Peyer's patch (tissue), 4 donors: ENCODE measurements around the gene VRK3. TPM values are rescaled to one million over a fixed set of nuclear protein-coding genes. Genes with fewer than 3 reads are reported as not detected.

ENCODE experiments used
- DNase-seq, 3 donors: peaks; one replicate each; pipeline ENCODE4 v3.0.0-alpha.2; 2017 to 2019
- H3K27ac ChIP-seq, 4 donors: fragments of 200-600 bp; sonication (generic); one replicate each; pipeline ENCODE4 v1.5.1; 2016 to 2019
- H3K27me3 ChIP-seq, 2 donors: fragments of 200-600 bp; sonication (generic); one replicate each; pipeline ENCODE4 v1.5.1; 2019
- H3K36me3 ChIP-seq, 3 donors: fragments of 200-600 bp; sonication (generic); one replicate each; pipeline ENCODE4 v1.5.1; 2016 to 2019
- H3K4me1 ChIP-seq, 4 donors: fragments of 200-600 bp; sonication (generic); one replicate each; pipeline ENCODE4 v1.5.1; 2016 to 2019
- H3K4me3 ChIP-seq, 4 donors: fragments of 200-600 bp; sonication (generic); 1 replicate in 3 of 4; 2 replicates in 1 of 4; pipeline ENCODE4 v1.5.1; 2016 to 2019; ENCODE audit warnings: mild to moderate bottlenecking in 1 of 4
- H3K9me3 ChIP-seq, 4 donors: fragments of 200-600 bp; sonication (generic); one replicate each; pipeline ENCODE4 v1.5.1; 2016 to 2019; ENCODE audit warnings: mild to moderate bottlenecking in 1 of 4
- CTCF ChIP-seq, 6 experiments: fragments of 450-650 bp in 4 of 6; fragments of 200-600 bp in 2 of 6; sonication (generic) in 1 of 6; IDR thresholded peaks; one replicate each; pipeline ENCODE4 v1.5.1; 2017 to 2019; ENCODE audit warnings: antibody characterized with exemption in 6 of 6, mild to moderate bottlenecking in 3 of 6, moderate library complexity in 1 of 6
- POLR2A ChIP-seq, 2 donors: fragments of 450-650 bp; IDR thresholded peaks; one replicate each; pipeline ENCODE4 v1.5.1; 2017; ENCODE audit warnings: antibody characterized with exemption in 2 of 2, mild to moderate bottlenecking in 2 of 2, moderate library complexity in 2 of 2
- total RNA-seq, 4 donors: library from RNA; depleted of rRNA; stranded (reverse); fragments of >200 nt; gene quantifications; one replicate each; pipeline ENCODE4 v1.1.0, GENCODE V29; 2016

The VRK3 gene
- total RNA-seq, 4 donors from 2014 or later = 76.7 to 98.1 (median 83.9) TPM

GRCh38 chr19:49930483-49931011 lies 94.6 kb downstream of the VRK3 start:
- Histone ChIP-seq H3K36me3 (peaks cover 0 to 4% (median 0%) of the 10 kb centered on the region in 3 donors), H3K9me3 (no peaks in the 10 kb centered on the region), H3K27ac (peak overlapping the region in 2 of 4 donors; percentile 2 to 92), H3K4me1 (peaks cover 0 to 24% (median 5%) of the 10 kb centered on the region in 4 donors), H3K4me3 (peak overlapping the region in 1 of 4 donors; percentile 24), H3K27me3 (no peaks in the 10 kb centered on the region)
- no peak for TF ChIP-seq POLR2A (IDR thresholded peaks at IDR 0.05)
- TF ChIP-seq CTCF (IDR thresholded peaks at IDR 0.05) = no peak
- no peak for DNase-seq

GRCh38 chr19:49929611-49930482 lies 95.3 kb downstream of the VRK3 start:
- DNase-seq = peak; percentile 89 to 96 (median 94)
- Histone ChIP-seq H3K27me3 (no peaks in the 10 kb centered on the region), H3K4me1 (peaks cover 0 to 24% (median 5%) of the 10 kb centered on the region in 4 donors), H3K9me3 (no peaks in the 10 kb centered on the region), H3K27ac (peak overlapping the region; percentile 89 to 92 (median 91)), H3K36me3 (peaks cover 0 to 8% (median 0%) of the 10 kb centered on the region in 3 donors), H3K4me3 (peak overlapping the region; percentile 71 to 93 (median 90))
- TF ChIP-seq CTCF (IDR thresholded peaks at IDR 0.05) = peak in 3 of 6 experiments; percentile 30 to 37 (median 31)
- TF ChIP-seq POLR2A (IDR thresholded peaks at IDR 0.05) = peak; percentile 77 to 80

- Histone ChIP-seq H3K27me3 (no peaks in the 10 kb centered on the region), H3K36me3 (peaks cover 0 to 14% (median 0%) of the 10 kb centered on the region in 3 donors), H3K27ac (peak within 1 kb of the TSS; percentile 89 to 92 (median 91)), H3K4me3 (peak within 1 kb of the TSS; percentile 71 to 93 (median 90)), H3K4me1 (peaks cover 0 to 24% (median 5%) of the 10 kb centered on the region in 4 donors), H3K9me3 (no peaks in the 10 kb centered on the region)
- DNase-seq = peak; percentile 81 to 93 (median 91)
- TF ChIP-seq POLR2A (IDR thresholded peaks at IDR 0.05) (no peak), CTCF (IDR thresholded peaks at IDR 0.05) (no peak)
These were observed 96.0 kb downstream of the VRK3 start, which contains the start of the genes ATF5 and NUP62 for GRCh38 chr19:49929121-49929610. TSS of gene ATF5 (plus strand) at chr19:49929205. CDS start at chr19:49930851, 1,646 bp downstream. TSS of gene NUP62 (minus strand) at chr19:49929504. CDS start at chr19:49909807, 19,697 bp downstream.

- H3K27me3 ChIP-seq = no peaks in the 10 kb centered on the region
- TF ChIP-seq CTCF (IDR thresholded peaks at IDR 0.05) = no peak
- TF ChIP-seq POLR2A (IDR thresholded peaks at IDR 0.05) = no peak
- peaks cover 0 to 27% (median 0%) of the 10 kb centered on the region in 3 donors for H3K36me3 ChIP-seq
- no peaks in the 10 kb centered on the region for H3K9me3 ChIP-seq
- no peak for DNase-seq
- H3K4me1 ChIP-seq = peaks cover 0 to 28% (median 7%) of the 10 kb centered on the region in 4 donors
- peak overlapping the region in 2 of 4 donors; percentile 92 for H3K27ac ChIP-seq
- peak overlapping the region in 2 of 4 donors; percentile 6 to 93 for H3K4me3 ChIP-seq
These were observed 97.5 kb downstream of the VRK3 start for GRCh38 chr19:49927526-49928264.

GRCh38 chr19:49926515-49926914 lies 98.7 kb downstream of the VRK3 start:
- no peak overlapping the region for H3K4me3 ChIP-seq
- peaks cover 0 to 30% (median 0%) of the 10 kb centered on the region in 3 donors for H3K36me3 ChIP-seq
- peaks cover 0 to 28% (median 8%) of the 10 kb centered on the region in 4 donors for H3K4me1 ChIP-seq
- no peak for DNase-seq
- no peak overlapping the region for H3K27ac ChIP-seq
- H3K9me3 ChIP-seq = no peaks in the 10 kb centered on the region
- no peaks in the 10 kb centered on the region for H3K27me3 ChIP-seq
- TF ChIP-seq CTCF (IDR thresholded peaks at IDR 0.05) = no peak
- TF ChIP-seq POLR2A (IDR thresholded peaks at IDR 0.05) = no peak
